ENCODE measurements around the gene BMI1.

DNA sequence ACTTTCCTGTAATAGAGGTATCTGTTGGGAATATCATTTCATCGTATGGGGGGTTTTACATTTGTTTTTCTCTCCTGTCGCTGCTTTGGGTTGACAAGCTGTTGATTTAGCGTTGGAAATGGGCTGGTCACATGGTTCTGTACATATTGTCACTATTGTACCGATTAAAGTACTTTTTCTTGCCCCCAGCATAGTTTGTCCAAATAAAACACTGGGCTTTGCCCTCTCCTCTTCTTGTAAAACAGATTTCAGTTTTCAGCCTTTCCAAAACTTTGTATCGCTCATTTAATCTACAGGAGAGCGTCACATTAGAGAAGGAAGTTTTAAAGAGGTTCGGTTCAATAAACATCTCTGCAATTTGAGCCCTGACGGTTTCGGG lies 4.0 kb downstream of the BMI1 start:
- TF ChIP-seq, protein P1, sequence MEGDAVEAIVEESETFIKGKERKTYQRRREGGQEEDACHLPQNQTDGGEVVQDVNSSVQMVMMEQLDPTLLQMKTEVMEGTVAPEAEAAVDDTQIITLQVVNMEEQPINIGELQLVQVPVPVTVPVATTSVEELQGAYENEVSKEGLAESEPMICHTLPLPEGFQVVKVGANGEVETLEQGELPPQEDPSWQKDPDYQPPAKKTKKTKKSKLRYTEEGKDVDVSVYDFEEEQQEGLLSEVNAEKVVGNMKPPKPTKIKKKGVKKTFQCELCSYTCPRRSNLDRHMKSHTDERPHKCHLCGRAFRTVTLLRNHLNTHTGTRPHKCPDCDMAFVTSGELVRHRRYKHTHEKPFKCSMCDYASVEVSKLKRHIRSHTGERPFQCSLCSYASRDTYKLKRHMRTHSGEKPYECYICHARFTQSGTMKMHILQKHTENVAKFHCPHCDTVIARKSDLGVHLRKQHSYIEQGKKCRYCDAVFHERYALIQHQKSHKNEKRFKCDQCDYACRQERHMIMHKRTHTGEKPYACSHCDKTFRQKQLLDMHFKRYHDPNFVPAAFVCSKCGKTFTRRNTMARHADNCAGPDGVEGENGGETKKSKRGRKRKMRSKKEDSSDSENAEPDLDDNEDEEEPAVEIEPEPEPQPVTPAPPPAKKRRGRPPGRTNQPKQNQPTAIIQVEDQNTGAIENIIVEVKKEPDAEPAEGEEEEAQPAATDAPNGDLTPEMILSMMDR (IDR thresholded peaks at IDR 0.05) = no peak
- TF ChIP-seq POLR2A (IDR thresholded peaks at IDR 0.05) = no peak
